DMS114 treated with DMSO at 0.1 percent for 48 hours (cell line): Measurements from ENCODE around the gene CFAP100.

Experiments
- DNase-seq: peaks from one replicate; lab custom pipeline; 2025; ENCODE audit not compliant: unreplicated experiment; lab: John Stamatoyannopoulos, UW

CFAP100 gene

DNA sequence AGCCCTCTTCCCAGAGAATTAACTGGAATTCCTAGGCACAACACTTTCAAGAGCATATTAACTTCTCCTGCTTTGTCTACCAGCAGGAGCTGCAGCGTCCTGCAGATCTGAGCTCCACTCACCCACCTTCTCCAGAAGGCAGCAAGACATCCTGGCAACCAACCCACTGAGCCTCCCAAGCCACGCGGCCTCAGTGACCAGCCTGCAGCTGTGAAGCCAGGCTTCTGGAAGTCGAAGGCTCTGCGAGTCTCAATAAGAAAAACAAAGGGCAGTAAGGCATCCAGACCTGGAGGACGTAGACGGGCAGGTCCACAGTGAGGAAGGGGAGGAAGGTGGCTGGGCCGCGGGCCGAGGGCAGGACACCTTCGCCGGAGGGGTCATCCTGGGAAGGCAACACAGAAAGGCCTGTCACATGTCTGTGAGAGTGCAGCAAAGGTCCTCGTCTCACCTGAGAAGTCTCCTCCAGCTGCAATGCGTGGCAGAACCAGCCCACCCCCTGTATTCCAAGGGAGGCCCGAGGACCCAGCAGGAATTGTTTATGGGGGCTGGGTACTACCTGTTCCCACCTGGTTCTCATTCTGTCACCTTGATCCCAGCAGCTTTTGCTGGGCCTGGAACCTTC is 44.7 kb downstream of the CFAP100 start:
- no peak for DNase-seq

DNA sequence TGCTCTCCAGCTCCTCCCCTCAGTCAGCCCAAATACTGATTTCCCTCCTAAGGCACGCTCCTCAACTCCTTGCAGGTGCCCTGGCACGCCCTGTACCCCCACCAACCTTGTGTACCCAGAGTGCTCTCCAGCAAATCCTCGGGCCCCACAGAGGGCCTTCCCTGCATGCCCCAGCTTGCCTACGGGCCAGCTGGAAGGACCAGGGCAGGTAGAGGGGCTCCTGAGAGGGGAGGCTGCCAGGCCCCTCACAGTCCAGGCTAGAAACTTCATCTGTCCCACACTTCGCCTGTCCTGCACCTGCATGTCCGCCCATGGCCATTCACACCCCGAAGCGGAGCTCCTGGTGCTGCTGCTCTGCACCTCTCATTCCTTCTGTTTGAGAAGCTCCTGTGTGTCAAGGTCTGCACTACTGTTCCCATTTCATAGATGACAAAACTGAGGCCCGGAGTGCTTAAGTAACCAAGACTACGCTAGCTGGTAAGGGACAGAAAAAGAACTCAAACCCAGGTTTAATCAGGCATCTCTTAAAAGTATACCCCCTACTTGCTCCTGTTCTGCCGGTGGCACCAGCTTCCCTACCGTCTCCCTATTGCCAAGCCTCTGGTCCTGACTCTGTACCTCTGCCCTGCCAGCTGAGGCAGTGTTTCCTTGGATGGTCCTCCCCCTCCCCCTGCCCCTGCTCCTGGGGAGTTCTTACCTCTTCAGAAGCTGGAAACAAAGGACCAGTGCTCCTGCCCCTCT is 45.4 kb downstream of the CFAP100 start:
- no peak for DNase-seq

DNA sequence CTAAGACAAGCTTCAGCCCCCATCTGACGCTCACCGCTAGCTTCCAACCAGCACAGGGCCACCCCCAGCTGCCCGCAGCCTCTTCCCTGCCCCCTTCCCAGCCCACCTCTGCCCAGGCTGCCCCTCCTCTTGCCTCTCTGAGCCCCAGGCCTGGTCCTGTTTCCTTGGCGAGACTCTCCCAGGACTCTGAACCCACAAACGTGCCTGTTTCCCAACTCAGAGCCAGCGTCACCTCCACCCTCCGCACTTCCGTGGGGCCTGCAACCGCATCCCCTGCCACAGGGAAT is 45.9 kb downstream of the CFAP100 start:
- no peak for DNase-seq

DNA sequence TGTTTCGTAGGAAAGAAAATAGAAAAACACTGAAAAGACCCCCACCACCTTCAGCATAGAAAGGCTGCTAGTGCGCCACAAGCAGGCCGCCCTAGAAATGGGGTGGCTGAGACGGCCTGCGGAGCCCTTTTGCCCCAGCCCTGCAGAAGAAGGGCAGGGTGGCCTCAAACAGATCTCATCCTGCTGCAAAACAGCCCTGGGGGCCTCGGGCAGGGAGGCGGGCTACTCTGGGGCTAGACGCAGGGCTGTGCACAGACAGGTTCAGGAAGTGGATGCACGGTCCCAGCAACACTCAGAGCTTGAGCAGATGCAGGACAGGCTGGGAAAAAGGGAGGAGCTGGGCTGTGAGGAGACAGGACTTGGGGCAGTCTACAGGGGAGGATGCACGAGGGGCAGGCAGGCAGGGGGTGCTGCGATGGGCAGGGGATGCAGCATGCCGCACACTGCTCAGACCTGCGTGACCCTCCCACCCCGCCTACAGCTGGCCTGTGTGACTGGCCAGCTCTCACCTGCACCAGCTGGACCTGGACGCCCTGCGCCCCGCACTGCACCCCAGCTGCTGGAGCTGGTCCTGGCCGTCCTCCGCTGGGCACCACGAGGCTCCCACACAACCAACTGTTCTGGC is 46.7 kb downstream of the CFAP100 start:
- no peak for DNase-seq

GRCh38 chr3:126442094-126442855 is 47.6 kb downstream of the CFAP100 start:
- no peak for DNase-seq

DNA sequence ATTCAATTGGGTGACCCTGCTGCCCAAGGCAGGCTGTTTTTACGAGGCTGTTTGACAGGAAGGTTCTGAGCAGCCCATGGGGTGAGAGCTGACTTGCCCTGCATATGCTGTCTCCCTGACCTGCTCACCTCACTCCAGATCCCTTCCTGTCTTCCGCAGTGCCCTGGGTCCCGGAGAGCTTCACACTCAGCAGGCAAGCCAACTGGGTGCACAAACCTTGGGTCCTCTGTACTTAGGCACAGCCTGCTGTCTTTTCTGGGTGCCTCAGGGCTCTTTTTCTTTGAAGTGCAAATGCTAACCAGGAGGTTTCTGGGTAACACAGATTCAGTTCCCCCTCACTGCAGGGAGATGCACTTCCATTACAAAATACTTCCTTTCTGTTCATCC is 48.1 kb downstream of the CFAP100 start:
- no peak for DNase-seq

DNA sequence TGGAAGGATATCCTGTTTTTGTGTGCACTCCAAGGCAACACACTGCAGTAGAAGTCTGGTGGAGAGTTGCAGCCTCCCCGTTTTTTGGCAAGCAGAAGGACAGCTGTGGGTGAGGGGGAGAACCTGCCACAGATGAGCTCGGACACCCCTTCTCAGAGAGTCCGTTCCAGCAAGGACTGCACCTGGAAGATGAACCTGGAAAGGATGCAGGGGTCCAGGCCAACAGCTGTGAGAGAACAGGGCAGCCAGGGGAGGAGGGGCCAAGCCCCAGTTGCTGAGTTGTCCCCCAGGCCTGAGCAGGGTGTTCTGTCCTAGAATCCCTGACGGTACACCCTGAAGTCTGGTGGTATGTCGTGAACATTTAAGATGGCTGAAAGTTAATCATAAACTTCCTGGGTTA is 50.8 kb downstream of the CFAP100 start:
- no peak for DNase-seq

DNA sequence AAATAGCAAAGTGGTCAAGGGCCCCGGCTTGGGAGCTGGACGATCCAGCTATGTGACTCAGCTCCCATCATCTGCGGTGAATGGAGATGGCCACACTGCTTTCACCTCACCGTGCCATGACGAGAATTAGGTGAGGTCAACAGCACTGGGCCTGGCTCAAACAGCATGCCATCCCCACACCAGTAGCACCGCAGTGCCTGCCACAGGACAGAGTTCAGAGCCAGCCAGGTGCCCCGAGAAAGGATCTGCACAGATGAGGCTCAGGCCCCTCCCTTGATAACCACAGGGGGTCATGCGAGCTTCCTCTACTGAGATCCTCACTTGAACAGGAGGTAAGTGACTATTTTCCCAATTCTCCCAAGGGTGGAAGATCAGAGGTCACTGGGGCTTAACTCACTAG is 51.6 kb downstream of the CFAP100 start:
- no peak for DNase-seq

- DNase-seq: no peak
Observed at GRCh38 chr3:126446791-126447190, 52.1 kb downstream of the CFAP100 start.

DNA sequence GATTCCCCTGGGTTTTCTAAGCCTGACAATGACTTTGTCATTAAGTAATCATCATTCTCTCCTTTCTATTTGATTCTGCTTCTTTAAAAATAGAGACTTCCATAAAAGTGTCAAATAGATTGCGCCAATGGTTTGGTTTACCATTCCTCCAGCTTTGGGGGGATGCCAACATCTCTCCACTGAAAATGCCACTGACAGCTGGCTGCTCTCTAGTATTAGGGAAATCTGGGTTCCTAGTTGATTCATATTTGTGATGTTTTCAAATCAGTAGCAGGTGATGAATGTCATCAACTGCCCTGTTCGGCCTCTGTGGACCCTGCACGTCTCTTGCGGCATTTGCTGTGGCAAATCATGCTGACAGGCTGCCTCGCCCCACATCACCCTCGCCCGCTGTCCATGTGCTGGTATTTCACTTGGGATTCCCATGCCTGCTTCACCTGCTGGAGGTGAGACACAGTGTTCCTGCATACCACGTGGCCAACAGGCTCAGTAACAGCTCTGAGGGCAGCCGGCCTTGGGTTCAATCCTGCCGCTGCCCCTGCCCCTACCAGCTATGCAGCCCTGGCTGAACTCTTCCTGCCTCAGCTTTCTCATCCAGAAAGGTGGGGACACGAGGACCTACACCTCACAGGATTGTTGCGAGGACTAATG is 52.9 kb downstream of the CFAP100 start:
- no peak for DNase-seq

GRCh38 chr3:126448136-126448892 is 53.6 kb downstream of the CFAP100 start:
- no peak for DNase-seq

- DNase-seq: no peak
Observed at GRCh38 chr3:126448893-126449180, 54.1 kb downstream of the CFAP100 start.

- DNase-seq: no peak
Observed at GRCh38 chr3:126449621-126450051, 54.9 kb downstream of the CFAP100 start.

DNA sequence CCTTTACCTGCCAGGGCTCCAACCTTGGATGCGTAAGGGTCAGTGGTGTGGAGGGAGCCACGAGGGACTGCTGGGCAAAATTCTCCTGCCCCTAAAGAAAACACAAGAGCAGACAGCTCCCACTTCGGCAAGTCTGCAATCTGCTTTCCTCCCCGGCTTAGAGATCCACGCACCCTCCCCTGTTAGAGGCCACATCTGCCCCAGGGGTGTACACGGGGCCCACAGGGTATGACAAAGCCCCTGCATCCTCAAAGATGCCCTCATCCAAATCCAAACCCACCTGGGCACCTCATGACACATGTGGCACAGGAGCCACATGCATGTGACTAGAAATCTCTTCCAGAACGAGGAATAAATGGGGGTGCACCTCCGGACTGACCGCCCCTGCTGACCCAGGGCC is 55.5 kb downstream of the CFAP100 start:
- no peak for DNase-seq

GRCh38 chr3:126450744-126451143 is 56.0 kb downstream of the CFAP100 start:
- DNase-seq: no peak

- DNase-seq: no peak
Observed at GRCh38 chr3:126451511-126451910, 56.8 kb downstream of the CFAP100 start.

- no peak for DNase-seq
Observed at GRCh38 chr3:126452213-126452612, 57.5 kb downstream of the CFAP100 start.

DNA sequence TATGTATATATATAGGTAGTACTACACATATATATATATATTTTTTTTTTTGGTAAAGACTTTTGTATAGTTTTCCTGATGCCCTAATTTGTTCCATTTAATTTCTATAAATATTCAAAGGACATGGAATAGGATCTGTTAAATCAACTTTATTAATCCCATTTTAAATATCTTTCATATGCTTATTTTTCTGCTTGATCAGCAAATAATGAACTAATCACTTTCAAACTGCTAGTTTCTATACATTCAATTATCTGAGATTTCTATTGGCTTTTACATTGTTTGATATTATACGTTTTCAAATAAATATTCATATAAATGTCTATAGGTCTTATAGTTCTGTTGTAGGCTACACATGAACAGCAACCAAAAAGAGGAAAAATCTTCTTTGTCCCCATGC is 59.3 kb downstream of the CFAP100 start:
- DNase-seq: no peak

- DNase-seq: no peak
Observed at GRCh38 chr3:126454437-126455198, 59.9 kb downstream of the CFAP100 start.

DNA sequence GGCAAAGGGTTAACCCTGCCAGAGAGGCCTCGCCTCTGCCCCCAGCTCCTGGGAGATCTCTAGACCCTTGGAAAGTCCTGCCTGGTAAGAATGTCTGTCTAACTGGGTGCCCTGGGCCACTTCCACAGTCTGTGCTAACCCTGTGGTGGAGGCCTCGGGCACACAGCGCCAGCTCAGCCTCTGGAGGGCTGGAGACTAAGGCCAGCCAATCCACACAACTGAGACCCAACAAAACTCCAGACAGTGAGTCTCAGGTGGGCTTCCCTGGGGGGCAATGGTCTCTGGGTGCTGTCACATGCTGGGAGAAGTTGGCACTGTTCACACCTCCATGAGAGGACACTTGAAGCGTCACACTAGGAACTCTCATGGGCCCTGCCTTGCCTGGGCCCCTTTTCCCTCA is 61.5 kb downstream of the CFAP100 start:
- DNase-seq: no peak
